G401.6 (cell line): Measurements from ENCODE around the gene HHIPL1.
"Not testable (repeated sequence)": the region's sequence is repeated elsewhere in the genome, so short reads cannot be mapped to it uniquely, and the experiment has no call there.

ENCODE experiments used
- FAIRE-seq: peaks from 2 replicates; lab custom pipeline; 2012; peaks lifted over from hg19 to GRCh38; lab: Jason Lieb, UNC

Gene HHIPL1

GRCh38 chr14:99636487-99636886 lies 8.4 kb upstream of the HHIPL1 start:
- FAIRE-seq, result no peak

- no peak for FAIRE-seq
Measured at GRCh38 chr14:99637624-99638023, 7.3 kb upstream of the HHIPL1 start.

GRCh38 chr14:99642771-99643170 lies 2.2 kb upstream of the HHIPL1 start:
- FAIRE-seq, result not testable (repeated sequence)

- no peak for FAIRE-seq
Measured at GRCh38 chr14:99643343-99643742, 1.6 kb upstream of the HHIPL1 start.

GRCh38 chr14:99644035-99644587 lies 818 bp upstream of the HHIPL1 start:
- no peak for FAIRE-seq

GRCh38 chr14:99645545-99646505 lies 896 bp downstream of the HHIPL1 start:
- FAIRE-seq, result no peak

- FAIRE-seq, result no peak
Measured at GRCh38 chr14:99647411-99647810, 2.5 kb downstream of the HHIPL1 start.

- no peak for FAIRE-seq
Measured at GRCh38 chr14:99648027-99648784, 3.3 kb downstream of the HHIPL1 start.

GRCh38 chr14:99649219-99649618 lies 4.3 kb downstream of the HHIPL1 start:
- no peak for FAIRE-seq

GRCh38 chr14:99649643-99650042 lies 4.7 kb downstream of the HHIPL1 start:
- no peak for FAIRE-seq

- FAIRE-seq, result no peak
Measured at GRCh38 chr14:99650189-99650588, 5.3 kb downstream of the HHIPL1 start.

- FAIRE-seq, result no peak
Measured at GRCh38 chr14:99651953-99652746, 7.2 kb downstream of the HHIPL1 start.

- no peak for FAIRE-seq
Measured at GRCh38 chr14:99654235-99654985, 9.5 kb downstream of the HHIPL1 start.

GRCh38 chr14:99655521-99655920 lies 10.6 kb downstream of the HHIPL1 start:
- FAIRE-seq, result no peak

- no peak for FAIRE-seq
Measured at GRCh38 chr14:99656171-99656570, 11.2 kb downstream of the HHIPL1 start.

GRCh38 chr14:99657645-99658155 lies 12.8 kb downstream of the HHIPL1 start:
- no peak for FAIRE-seq

GRCh38 chr14:99658218-99658845 lies 13.4 kb downstream of the HHIPL1 start:
- no peak for FAIRE-seq

- no peak for FAIRE-seq
Measured at GRCh38 chr14:99659333-99659741, 14.4 kb downstream of the HHIPL1 start.

- no peak for FAIRE-seq
Measured at GRCh38 chr14:99660006-99660566, 15.2 kb downstream of the HHIPL1 start.

GRCh38 chr14:99660794-99661193 lies 15.9 kb downstream of the HHIPL1 start:
- FAIRE-seq, result no peak
